ENCODE results near the gene MALAT1. TPM values are rescaled to one million over a fixed set of nuclear protein-coding genes. Genes with fewer than 3 reads are reported as not detected.

The MALAT1 gene
- total and polyA plus RNA-seq, 2 of the 13 experiments (the other 11 are each of a cell fraction or from before 2014, with no cell fraction given), result 143 to 1,237 TPM

- no peak for TF ChIP-seq RERE (CRISPR knock-in tag; IDR thresholded peaks at IDR 0.05; ENCODE audit: low read depth)
- peak; percentile 37; the same call in 1 of the 2 replicates for TF ChIP-seq HNF4A (CRISPR knock-in tag; IDR thresholded peaks at IDR 0.05)
- TF ChIP-seq TBL1XR1 (IDR thresholded peaks at IDR 0.05; ENCODE audit: borderline replicate concordance, low read length, partially characterized antibody), result no peak
- TF ChIP-seq ZNF367 (CRISPR knock-in tag; IDR thresholded peaks at IDR 0.05; ENCODE audit: borderline replicate concordance), result no peak
- no peak for TF ChIP-seq KLF16 (CRISPR knock-in tag; IDR thresholded peaks at IDR 0.05)
- TF ChIP-seq ZNF615 (CRISPR knock-in tag; IDR thresholded peaks at IDR 0.05; ENCODE audit: borderline replicate concordance), result no peak
- TF ChIP-seq ZSCAN25 (CRISPR knock-in tag; IDR thresholded peaks at IDR 0.05), result no peak
- no peak; the same call in 1 of the 2 replicates for TF ChIP-seq GATAD2A (CRISPR knock-in tag; IDR thresholded peaks at IDR 0.05)
- TF ChIP-seq CEBPZ (IDR thresholded peaks at IDR 0.05; ENCODE audit: low read length), result no peak
- TF ChIP-seq ESRRA (CRISPR knock-in tag; IDR thresholded peaks at IDR 0.05; ENCODE audit: low read depth), result no peak
- no peak for TF ChIP-seq SRSF1 (optimal IDR thresholded peaks at IDR 0.05; ENCODE audit: low read depth, low read length)
Observed at GRCh38 chr11:65485920-65486219, 13.0 kb upstream of the MALAT1 start (continued).

All from HepG2 (cell line).